Karpas-422 (cell line): ENCODE data around the gene DIP2C. TPM values are rescaled to one million over a fixed set of nuclear protein-coding genes. Genes with fewer than 3 reads are reported as not detected.
"Not testable (repeated sequence)": the region's sequence is repeated elsewhere in the genome, so short reads cannot be mapped to it uniquely, and the experiment has no call there.

ENCODE experiments used
- DNase-seq: peaks from one replicate; pipeline ENCODE4 v3.0.0-alpha.2; 2015
- H2AFZ ChIP-seq: fragments of 200-600 bp; sonication (generic); 2 replicates; pipeline ENCODE4 v1.6.1; 2014; ENCODE audit warnings: antibody characterized with exemption, low read length, mixed read lengths
- H3K27ac ChIP-seq: fragments of 200-600 bp; sonication (generic); 2 replicates; pipeline ENCODE4 v1.5.1; 2014; ENCODE audit warnings: mild to moderate bottlenecking, low read length, moderate library complexity
- H3K27me3 ChIP-seq: fragments of 200-600 bp; sonication (generic); 2 replicates; pipeline ENCODE4 v1.6.1; 2014; ENCODE audit warnings: low read length, mixed read lengths
- H3K36me3 ChIP-seq: fragments of 200-600 bp; sonication (generic); 2 replicates; pipeline ENCODE4 v1.6.1; 2014; ENCODE audit warnings: low read length, mixed read lengths; ENCODE audit not compliant: insufficient read depth
- H3K4me1 ChIP-seq: fragments of 200-600 bp; sonication (generic); 2 replicates; pipeline ENCODE4 v1.6.1; 2014; ENCODE audit warnings: mild to moderate bottlenecking, low read length, mixed read lengths
- H3K4me2 ChIP-seq: fragments of 200-600 bp; sonication (generic); 2 replicates; pipeline ENCODE4 v1.6.1; 2014; ENCODE audit warnings: low read length, low read depth, mild to moderate bottlenecking; ENCODE audit not compliant: poor library complexity, severe bottlenecking
- H3K4me3 ChIP-seq: fragments of 200-600 bp; sonication (generic); 2 replicates; pipeline ENCODE4 v1.5.1; 2014; ENCODE audit warnings: mild to moderate bottlenecking, antibody characterized with exemption, low read length, mixed read lengths
- H3K79me2 ChIP-seq: fragments of 200-600 bp; sonication (generic); 2 replicates; pipeline ENCODE4 v1.6.1; 2014; ENCODE audit warnings: mild to moderate bottlenecking, low read length, mixed read lengths
- H3K9ac ChIP-seq: fragments of 200-600 bp; sonication (generic); 2 replicates; pipeline ENCODE4 v1.6.0; 2014; ENCODE audit warnings: low read length
- H3K9me2 ChIP-seq: fragments of 200-600 bp; sonication (generic), shearing (Covaris generic); replicated peaks from 2 replicates; pipeline ENCODE4 v1.6.0; 2014; ENCODE audit warnings: mild to moderate bottlenecking, low read length, moderate library complexity; ENCODE audit not compliant: insufficient read depth
- H3K9me3 ChIP-seq: fragments of 300-700, 200-600 bp; sonication (generic); 2 replicates; pipeline ENCODE4 v1.6.1; 2014; ENCODE audit warnings: low read length, mixed read lengths
- H4K20me1 ChIP-seq: fragments of 200-600 bp; sonication (generic); 2 replicates; pipeline ENCODE4 v1.6.1; 2014; ENCODE audit warnings: mild to moderate bottlenecking, antibody characterized with exemption, low read length, low read depth; ENCODE audit not compliant: insufficient read depth
- total RNA-seq: library from RNA; depleted of rRNA; stranded (reverse); fragments of >200 nt; shearing (Covaris generic); gene quantifications from 2 replicates; pipeline ENCODE4 v1.2.3, GENCODE V29; 2014; ENCODE audit warnings: low replicate concordance

DIP2C gene
- total RNA-seq, 1 experiment from 2014 or later: 0.11 TPM

GRCh38 chr10:663466-663751 is 26.1 kb downstream of the DIP2C start:
- Histone ChIP-seq H2AFZ (no peak overlapping the region), H3K9ac (no peak overlapping the region), H3K4me1 (no peaks in the 10 kb centered on the region), H3K4me3 (no peak overlapping the region), H3K27ac (no peak overlapping the region), H3K4me2 (no peak overlapping the region), H3K79me2 (no peaks in the 10 kb centered on the region), H3K36me3 (no peaks in the 10 kb centered on the region), H3K9me2 (no peaks in the 10 kb centered on the region), H3K9me3 (peaks cover 10% of the 10 kb centered on the region), H4K20me1 (no peaks in the 10 kb centered on the region), H3K27me3 (no peaks in the 10 kb centered on the region)
- no peak for DNase-seq

GRCh38 chr10:662686-663465 is 26.6 kb downstream of the DIP2C start:
- H3K4me2 ChIP-seq: no peak overlapping the region
- H3K4me1 ChIP-seq: no peaks in the 10 kb centered on the region
- no peaks in the 10 kb centered on the region for H3K79me2 ChIP-seq
- H3K36me3 ChIP-seq: no peaks in the 10 kb centered on the region
- H3K4me3 ChIP-seq: no peak overlapping the region
- no peaks in the 10 kb centered on the region for H4K20me1 ChIP-seq
- H3K9ac ChIP-seq: no peak overlapping the region
- no peak overlapping the region for H2AFZ ChIP-seq
- no peak for DNase-seq
- H3K9me2 ChIP-seq: no peaks in the 10 kb centered on the region
- H3K27me3 ChIP-seq: no peaks in the 10 kb centered on the region
- peaks cover 5% of the 10 kb centered on the region for H3K9me3 ChIP-seq
- H3K27ac ChIP-seq: no peak overlapping the region

GRCh38 chr10:662223-662605 is 27.3 kb downstream of the DIP2C start:
- no peak for DNase-seq
- H3K9ac ChIP-seq: no peak overlapping the region
- no peak overlapping the region for H3K4me2 ChIP-seq
- no peaks in the 10 kb centered on the region for H3K79me2 ChIP-seq
- H2AFZ ChIP-seq: no peak overlapping the region
- H3K9me3 ChIP-seq: no peaks in the 10 kb centered on the region
- no peak overlapping the region for H3K4me3 ChIP-seq
- H3K4me1 ChIP-seq: no peaks in the 10 kb centered on the region
- no peaks in the 10 kb centered on the region for H3K36me3 ChIP-seq
- H3K27ac ChIP-seq: no peak overlapping the region
- H3K9me2 ChIP-seq: no peaks in the 10 kb centered on the region
- H3K27me3 ChIP-seq: no peaks in the 10 kb centered on the region
- H4K20me1 ChIP-seq: no peaks in the 10 kb centered on the region

GRCh38 chr10:661597-662222 is 27.8 kb downstream of the DIP2C start:
- no peak for DNase-seq
- no peaks in the 10 kb centered on the region for H3K4me1 ChIP-seq
- H2AFZ ChIP-seq: no peak overlapping the region
- no peaks in the 10 kb centered on the region for H4K20me1 ChIP-seq
- no peaks in the 10 kb centered on the region for H3K9me3 ChIP-seq
- no peaks in the 10 kb centered on the region for H3K36me3 ChIP-seq
- no peak overlapping the region for H3K9ac ChIP-seq
- no peaks in the 10 kb centered on the region for H3K79me2 ChIP-seq
- no peaks in the 10 kb centered on the region for H3K9me2 ChIP-seq
- H3K27ac ChIP-seq: no peak overlapping the region
- H3K4me3 ChIP-seq: no peak overlapping the region
- H3K27me3 ChIP-seq: no peaks in the 10 kb centered on the region
- no peak overlapping the region for H3K4me2 ChIP-seq

- no peaks in the 10 kb centered on the region for H4K20me1 ChIP-seq
- H3K36me3 ChIP-seq: no peaks in the 10 kb centered on the region
- H3K27ac ChIP-seq: no peak overlapping the region
- H3K9ac ChIP-seq: no peak overlapping the region
- no peaks in the 10 kb centered on the region for H3K9me2 ChIP-seq
- no peak overlapping the region for H3K4me2 ChIP-seq
- no peak for DNase-seq
- no peak overlapping the region for H3K4me3 ChIP-seq
- H3K4me1 ChIP-seq: no peaks in the 10 kb centered on the region
- no peak overlapping the region for H2AFZ ChIP-seq
- H3K79me2 ChIP-seq: no peaks in the 10 kb centered on the region
- H3K9me3 ChIP-seq: no peaks in the 10 kb centered on the region
- no peaks in the 10 kb centered on the region for H3K27me3 ChIP-seq
Measured at GRCh38 chr10:660970-661596, 28.4 kb downstream of the DIP2C start.

- Histone ChIP-seq H3K27ac (no peak overlapping the region), H3K9me3 (no peaks in the 10 kb centered on the region), H3K4me3 (no peak overlapping the region), H3K9ac (no peak overlapping the region), H3K27me3 (no peaks in the 10 kb centered on the region), H2AFZ (no peak overlapping the region), H3K4me2 (no peak overlapping the region), H3K9me2 (no peaks in the 10 kb centered on the region), H4K20me1 (no peaks in the 10 kb centered on the region), H3K36me3 (no peaks in the 10 kb centered on the region), H3K4me1 (no peaks in the 10 kb centered on the region), H3K79me2 (no peaks in the 10 kb centered on the region)
- no peak for DNase-seq
Measured at GRCh38 chr10:660413-660969, 29.0 kb downstream of the DIP2C start.

- DNase-seq: no peak
- no peak overlapping the region for H3K4me3 ChIP-seq
- H2AFZ ChIP-seq: no peak overlapping the region
- no peaks in the 10 kb centered on the region for H3K36me3 ChIP-seq
- H3K4me2 ChIP-seq: no peak overlapping the region
- no peaks in the 10 kb centered on the region for H3K27me3 ChIP-seq
- H3K4me1 ChIP-seq: no peaks in the 10 kb centered on the region
- H4K20me1 ChIP-seq: no peaks in the 10 kb centered on the region
- no peak overlapping the region for H3K9ac ChIP-seq
- no peaks in the 10 kb centered on the region for H3K9me3 ChIP-seq
- H3K79me2 ChIP-seq: no peaks in the 10 kb centered on the region
- H3K9me2 ChIP-seq: no peaks in the 10 kb centered on the region
- H3K27ac ChIP-seq: no peak overlapping the region
Measured at GRCh38 chr10:659688-660141, 29.8 kb downstream of the DIP2C start.

- not testable (repeated sequence) for H3K9me2 ChIP-seq, DNase-seq, H3K4me1 ChIP-seq, H4K20me1 ChIP-seq, H3K4me3 ChIP-seq, H3K27me3 ChIP-seq, H3K4me2 ChIP-seq, H3K36me3 ChIP-seq, H3K27ac ChIP-seq, H3K79me2 ChIP-seq, H2AFZ ChIP-seq, H3K9ac ChIP-seq, H3K9me3 ChIP-seq
Measured at GRCh38 chr10:657816-658350, 31.6 kb downstream of the DIP2C start.
